ENCODE data around the gene KRT74. TPM values are rescaled to one million over a fixed set of nuclear protein-coding genes. Genes with fewer than 3 reads are reported as not detected.

KRT74 gene
- total RNA-seq, 1 experiment from 2014 or later: not detected

DNA sequence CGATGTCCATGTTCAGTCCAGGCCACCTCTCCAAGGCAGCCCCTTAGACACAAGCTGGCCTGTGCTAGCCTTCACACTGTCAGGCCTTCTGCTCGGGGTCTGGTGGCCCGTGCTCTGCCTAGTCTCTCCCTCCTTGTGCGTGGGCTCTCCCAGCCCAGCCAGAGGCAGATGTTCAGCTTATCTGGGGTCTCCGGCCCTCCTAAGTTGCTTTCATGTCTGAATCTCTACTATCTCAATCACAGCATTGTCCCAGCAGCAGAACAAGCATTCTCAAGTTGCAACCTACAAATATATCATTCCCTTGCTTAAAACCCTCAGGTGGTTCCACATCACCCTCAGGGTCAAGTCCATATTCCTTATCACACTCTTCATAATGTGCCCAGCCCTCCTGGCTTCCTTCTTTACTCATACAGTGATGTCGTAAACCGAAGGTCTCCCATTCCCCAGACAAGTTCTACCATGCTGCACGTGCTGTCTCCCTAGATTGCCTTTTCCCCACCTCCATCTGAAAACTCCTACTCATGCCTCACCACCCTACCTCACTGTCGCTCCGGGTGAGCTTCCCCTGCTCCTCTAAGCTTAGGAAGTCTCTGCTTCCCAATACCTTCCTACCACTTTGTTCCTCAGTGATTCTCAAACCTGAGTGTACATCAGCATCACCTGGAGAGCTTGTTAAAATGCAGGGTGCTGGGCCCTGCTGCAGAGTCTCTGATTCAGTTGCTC is 43.2 kb upstream of the KRT74 start:
- no peak for ATAC-seq
- no peak for DNase-seq (ENCODE audit: low read depth, low spot score)
- BruUV-seq (replicated peaks): no TSS peak
- Histone ChIP-seq H3K36me3 (ENCODE audit: control insufficient read depth, insufficient read depth, low read length) (no peaks in the 10 kb centered on the region), H3K27me3 (ENCODE audit: control insufficient read depth, insufficient read depth, low read length) (peaks cover 5% of the 10 kb centered on the region), H3K4me3 (ENCODE audit: low read depth in 2 of 2, low read length in 2 of 2) (no peak overlapping the region), H3K4me1 (ENCODE audit: control insufficient read depth, insufficient read depth, low read length) (no peaks in the 10 kb centered on the region), H3K9me3 (ENCODE audit: control insufficient read depth, insufficient read depth, low read depth, low read length) (no peaks in the 10 kb centered on the region), H3K27ac (ENCODE audit: low read length) (no peak overlapping the region)
- intact Hi-C loops (cut with micrococcal nuclease; ENCODE audit: unreplicated experiment) (no loop called here), in situ Hi-C loops (cut with HindIII; ENCODE audit: low pct_unique_long_range_greater_than_20kb, low sequenced_read_pairs) (no loop called here)
- ChIA-PET CTCF (no interaction called here), POLR2A (no interaction called here)
- TF ChIP-seq SIN3A (IDR thresholded peaks at IDR 0.05; ENCODE audit: borderline replicate concordance, insufficient read depth, low read depth, low read length): no peak
- TF ChIP-seq TCF7L2 (IDR thresholded peaks at IDR 0.05; ENCODE audit: low read depth, low read length): no peak
- TF ChIP-seq, protein P1, sequence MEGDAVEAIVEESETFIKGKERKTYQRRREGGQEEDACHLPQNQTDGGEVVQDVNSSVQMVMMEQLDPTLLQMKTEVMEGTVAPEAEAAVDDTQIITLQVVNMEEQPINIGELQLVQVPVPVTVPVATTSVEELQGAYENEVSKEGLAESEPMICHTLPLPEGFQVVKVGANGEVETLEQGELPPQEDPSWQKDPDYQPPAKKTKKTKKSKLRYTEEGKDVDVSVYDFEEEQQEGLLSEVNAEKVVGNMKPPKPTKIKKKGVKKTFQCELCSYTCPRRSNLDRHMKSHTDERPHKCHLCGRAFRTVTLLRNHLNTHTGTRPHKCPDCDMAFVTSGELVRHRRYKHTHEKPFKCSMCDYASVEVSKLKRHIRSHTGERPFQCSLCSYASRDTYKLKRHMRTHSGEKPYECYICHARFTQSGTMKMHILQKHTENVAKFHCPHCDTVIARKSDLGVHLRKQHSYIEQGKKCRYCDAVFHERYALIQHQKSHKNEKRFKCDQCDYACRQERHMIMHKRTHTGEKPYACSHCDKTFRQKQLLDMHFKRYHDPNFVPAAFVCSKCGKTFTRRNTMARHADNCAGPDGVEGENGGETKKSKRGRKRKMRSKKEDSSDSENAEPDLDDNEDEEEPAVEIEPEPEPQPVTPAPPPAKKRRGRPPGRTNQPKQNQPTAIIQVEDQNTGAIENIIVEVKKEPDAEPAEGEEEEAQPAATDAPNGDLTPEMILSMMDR (IDR thresholded peaks at IDR 0.05): no peak
- TF ChIP-seq, protein P2, sequence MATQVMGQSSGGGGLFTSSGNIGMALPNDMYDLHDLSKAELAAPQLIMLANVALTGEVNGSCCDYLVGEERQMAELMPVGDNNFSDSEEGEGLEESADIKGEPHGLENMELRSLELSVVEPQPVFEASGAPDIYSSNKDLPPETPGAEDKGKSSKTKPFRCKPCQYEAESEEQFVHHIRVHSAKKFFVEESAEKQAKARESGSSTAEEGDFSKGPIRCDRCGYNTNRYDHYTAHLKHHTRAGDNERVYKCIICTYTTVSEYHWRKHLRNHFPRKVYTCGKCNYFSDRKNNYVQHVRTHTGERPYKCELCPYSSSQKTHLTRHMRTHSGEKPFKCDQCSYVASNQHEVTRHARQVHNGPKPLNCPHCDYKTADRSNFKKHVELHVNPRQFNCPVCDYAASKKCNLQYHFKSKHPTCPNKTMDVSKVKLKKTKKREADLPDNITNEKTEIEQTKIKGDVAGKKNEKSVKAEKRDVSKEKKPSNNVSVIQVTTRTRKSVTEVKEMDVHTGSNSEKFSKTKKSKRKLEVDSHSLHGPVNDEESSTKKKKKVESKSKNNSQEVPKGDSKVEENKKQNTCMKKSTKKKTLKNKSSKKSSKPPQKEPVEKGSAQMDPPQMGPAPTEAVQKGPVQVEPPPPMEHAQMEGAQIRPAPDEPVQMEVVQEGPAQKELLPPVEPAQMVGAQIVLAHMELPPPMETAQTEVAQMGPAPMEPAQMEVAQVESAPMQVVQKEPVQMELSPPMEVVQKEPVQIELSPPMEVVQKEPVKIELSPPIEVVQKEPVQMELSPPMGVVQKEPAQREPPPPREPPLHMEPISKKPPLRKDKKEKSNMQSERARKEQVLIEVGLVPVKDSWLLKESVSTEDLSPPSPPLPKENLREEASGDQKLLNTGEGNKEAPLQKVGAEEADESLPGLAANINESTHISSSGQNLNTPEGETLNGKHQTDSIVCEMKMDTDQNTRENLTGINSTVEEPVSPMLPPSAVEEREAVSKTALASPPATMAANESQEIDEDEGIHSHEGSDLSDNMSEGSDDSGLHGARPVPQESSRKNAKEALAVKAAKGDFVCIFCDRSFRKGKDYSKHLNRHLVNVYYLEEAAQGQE (IDR thresholded peaks at IDR 0.05; ENCODE audit: insufficient read depth in 1 of 2, low read depth in 2 of 2, low read length in 1 of 2): no peak
- no peak for TF ChIP-seq POLR2AphosphoS5 (IDR thresholded peaks at IDR 0.05; ENCODE audit: low read depth, low read length)

DNA sequence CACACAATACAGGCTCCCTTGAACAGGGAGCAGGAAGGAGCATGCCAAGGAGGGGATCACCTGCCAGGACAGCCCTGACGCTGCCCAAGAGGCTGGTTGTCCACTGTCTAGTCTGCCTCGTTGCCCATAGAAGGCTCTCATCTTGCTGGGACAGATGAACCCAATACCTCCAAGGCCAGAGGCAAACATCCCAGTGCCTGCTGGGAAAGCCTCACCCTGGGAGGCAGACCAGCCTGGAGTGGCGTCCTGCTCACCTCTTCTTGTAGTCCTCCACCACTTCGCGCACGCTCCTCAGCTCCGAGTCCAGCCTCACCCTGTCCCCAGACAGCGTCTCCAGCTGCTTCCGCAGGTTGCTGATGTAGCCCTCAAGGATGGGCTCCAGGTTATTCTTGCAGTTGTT is 42.3 kb upstream of the KRT74 start:
- H3K27me3 ChIP-seq (ENCODE audit: control insufficient read depth, insufficient read depth, low read length): peaks cover 8% of the 10 kb centered on the region
- POLR2A ChIA-PET: no interaction called here
- H3K4me1 ChIP-seq (ENCODE audit: control insufficient read depth, insufficient read depth, low read length): no peaks in the 10 kb centered on the region
- no peak overlapping the region for H3K27ac ChIP-seq (ENCODE audit: low read length)
- H3K36me3 ChIP-seq (ENCODE audit: control insufficient read depth, insufficient read depth, low read length): no peaks in the 10 kb centered on the region
- CTCF ChIA-PET: no interaction called here
- H3K9me3 ChIP-seq (ENCODE audit: control insufficient read depth, insufficient read depth, low read depth, low read length): no peaks in the 10 kb centered on the region
- BruUV-seq (replicated peaks): no TSS peak
- H3K4me3 ChIP-seq (ENCODE audit: low read depth in 2 of 2, low read length in 2 of 2): no peak overlapping the region
- no peak for DNase-seq (ENCODE audit: low read depth, low spot score)
- ATAC-seq: no peak
- in situ Hi-C loops (cut with HindIII; ENCODE audit: low pct_unique_long_range_greater_than_20kb, low sequenced_read_pairs) (no loop called here), intact Hi-C loops (cut with micrococcal nuclease; ENCODE audit: unreplicated experiment) (no loop called here)
- TF ChIP-seq TCF7L2 (IDR thresholded peaks at IDR 0.05; ENCODE audit: low read depth, low read length) (no peak), POLR2AphosphoS5 (IDR thresholded peaks at IDR 0.05; ENCODE audit: low read depth, low read length) (no peak), SIN3A (IDR thresholded peaks at IDR 0.05; ENCODE audit: borderline replicate concordance, insufficient read depth, low read depth, low read length) (no peak)
- TF ChIP-seq, protein P1 (IDR thresholded peaks at IDR 0.05): no peak
- TF ChIP-seq, protein P2 (IDR thresholded peaks at IDR 0.05; ENCODE audit: insufficient read depth in 1 of 2, low read depth in 2 of 2, low read length in 1 of 2): no peak
